ENCODE measurements around the gene SSRP1.
"Not testable (repeated sequence)": the region's sequence is repeated elsewhere in the genome, so short reads cannot be mapped to it uniquely, and the experiment has no call there.

Gene SSRP1, protein sequence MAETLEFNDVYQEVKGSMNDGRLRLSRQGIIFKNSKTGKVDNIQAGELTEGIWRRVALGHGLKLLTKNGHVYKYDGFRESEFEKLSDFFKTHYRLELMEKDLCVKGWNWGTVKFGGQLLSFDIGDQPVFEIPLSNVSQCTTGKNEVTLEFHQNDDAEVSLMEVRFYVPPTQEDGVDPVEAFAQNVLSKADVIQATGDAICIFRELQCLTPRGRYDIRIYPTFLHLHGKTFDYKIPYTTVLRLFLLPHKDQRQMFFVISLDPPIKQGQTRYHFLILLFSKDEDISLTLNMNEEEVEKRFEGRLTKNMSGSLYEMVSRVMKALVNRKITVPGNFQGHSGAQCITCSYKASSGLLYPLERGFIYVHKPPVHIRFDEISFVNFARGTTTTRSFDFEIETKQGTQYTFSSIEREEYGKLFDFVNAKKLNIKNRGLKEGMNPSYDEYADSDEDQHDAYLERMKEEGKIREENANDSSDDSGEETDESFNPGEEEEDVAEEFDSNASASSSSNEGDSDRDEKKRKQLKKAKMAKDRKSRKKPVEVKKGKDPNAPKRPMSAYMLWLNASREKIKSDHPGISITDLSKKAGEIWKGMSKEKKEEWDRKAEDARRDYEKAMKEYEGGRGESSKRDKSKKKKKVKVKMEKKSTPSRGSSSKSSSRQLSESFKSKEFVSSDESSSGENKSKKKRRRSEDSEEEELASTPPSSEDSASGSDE

DNA sequence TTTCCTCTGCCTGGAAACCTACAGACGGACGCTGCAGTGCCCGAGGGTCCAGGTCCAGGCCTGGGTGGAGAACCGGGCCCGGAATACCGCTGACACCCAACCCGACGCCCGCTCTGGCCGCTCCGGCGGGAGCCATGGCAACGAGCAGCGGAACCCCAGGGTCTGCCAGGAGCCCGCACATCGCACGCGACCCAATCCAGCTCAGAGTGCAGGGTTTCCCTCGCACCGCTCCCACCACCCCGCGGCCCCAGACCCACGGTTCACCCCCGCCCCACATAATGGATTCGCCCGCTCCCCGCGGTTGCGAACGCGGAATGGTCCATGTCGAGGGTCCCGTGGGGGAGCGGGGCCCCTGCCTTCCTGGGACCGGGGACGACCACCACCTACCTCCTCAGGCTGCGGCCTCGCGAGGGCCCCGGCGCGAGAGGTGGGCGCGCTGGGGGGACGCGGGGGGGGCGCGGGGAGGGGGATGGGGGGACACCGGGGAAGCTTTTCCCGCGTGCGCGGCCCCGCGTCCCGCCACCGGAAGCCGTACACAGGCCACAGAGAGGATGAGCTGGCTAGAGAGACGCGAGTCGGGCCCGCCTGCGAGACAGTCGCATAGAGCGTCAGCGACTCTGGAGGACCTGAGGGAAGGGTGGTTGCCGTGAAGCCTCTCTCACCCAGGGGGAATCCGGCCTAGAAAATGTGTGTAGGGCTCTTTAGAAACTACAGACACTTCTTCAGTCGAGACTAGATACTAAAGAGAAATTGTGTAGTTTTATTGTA, at the start of gene SSRP1:
SSRP1 (minus strand) TSS at position 550 of the 768 bp plus-strand sequence. CDS start 771 bp downstream, outside the sequence.
- peak; percentile 82 for FAIRE-seq
- peak; percentile 90 for DNase-seq (ENCODE audit: insufficient read length, low spot score)

DNA sequence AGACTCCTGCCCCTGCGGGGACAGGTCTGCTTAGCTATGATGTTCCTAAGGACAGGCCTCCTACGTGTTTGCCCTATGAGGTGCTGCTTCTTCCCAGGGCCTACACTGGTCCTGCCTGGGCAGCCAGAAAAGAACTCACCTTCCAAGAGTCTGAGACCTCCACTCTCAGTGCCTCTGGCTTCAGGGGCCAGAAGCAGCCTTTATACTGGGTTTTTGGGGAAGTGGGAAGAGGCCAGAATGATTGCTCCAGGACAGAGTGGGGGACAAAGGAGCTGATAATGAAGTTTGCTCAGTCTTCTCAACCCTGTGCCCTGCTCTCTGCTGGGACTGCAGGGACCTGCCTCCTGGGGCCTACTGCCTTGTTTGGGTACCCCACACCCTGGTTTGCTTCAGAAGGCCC, 45.3 kb upstream of the SSRP1 start, which contains the start of gene PRG3:
PRG3 (minus strand) TSS at position 176 of the 400 bp plus-strand sequence. CDS start 442 bp downstream, outside the sequence.
- DNase-seq (ENCODE audit: insufficient read length, low spot score) = no peak
- no peak for FAIRE-seq

DNA sequence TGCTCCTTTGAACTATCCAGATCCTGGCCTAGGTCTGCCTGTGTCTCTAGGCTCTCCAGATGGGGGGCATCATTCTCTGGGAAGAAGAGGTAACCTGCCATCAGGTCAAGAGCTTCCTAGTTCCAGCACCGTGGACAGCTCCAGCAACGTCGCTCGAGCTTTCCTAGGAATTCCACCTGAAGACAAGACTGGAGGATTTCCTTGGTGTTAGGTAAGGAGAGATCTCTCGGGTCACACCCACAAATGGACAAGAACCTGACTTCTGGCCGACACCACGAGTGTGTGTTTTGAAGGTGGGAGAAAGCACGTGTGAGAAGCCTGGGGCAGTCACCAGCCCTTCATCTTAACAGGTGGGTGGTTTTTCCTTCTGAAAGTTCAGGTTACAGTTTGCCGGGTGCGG, 44.0 kb upstream of the SSRP1 start:
- peak; percentile 21 for DNase-seq (ENCODE audit: insufficient read length, low spot score)

DNA sequence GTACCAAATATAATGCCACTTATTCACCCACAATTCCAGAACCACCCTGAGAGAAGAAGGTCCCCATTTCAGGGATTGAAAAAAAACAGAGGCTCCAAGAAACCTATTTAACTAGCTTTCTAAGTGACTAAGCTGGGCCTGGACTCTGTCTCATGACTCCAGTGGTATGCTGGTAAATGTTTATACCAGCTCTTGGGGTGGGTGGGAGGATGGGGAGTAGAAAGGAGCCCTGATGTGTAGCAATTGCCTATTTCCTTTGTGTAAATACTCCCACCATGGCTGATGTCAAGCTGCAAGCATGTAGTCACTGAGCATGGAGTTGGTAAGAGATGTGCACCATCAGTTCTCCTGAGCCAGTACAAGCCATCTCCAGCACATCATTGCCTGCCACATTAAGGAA, 42.5 kb upstream of the SSRP1 start:
- no peak for FAIRE-seq
- DNase-seq (ENCODE audit: insufficient read length, low spot score) = no peak

More for the DNA sequence above, 44.0 kb upstream of the SSRP1 start:
- no peak for FAIRE-seq

DNA sequence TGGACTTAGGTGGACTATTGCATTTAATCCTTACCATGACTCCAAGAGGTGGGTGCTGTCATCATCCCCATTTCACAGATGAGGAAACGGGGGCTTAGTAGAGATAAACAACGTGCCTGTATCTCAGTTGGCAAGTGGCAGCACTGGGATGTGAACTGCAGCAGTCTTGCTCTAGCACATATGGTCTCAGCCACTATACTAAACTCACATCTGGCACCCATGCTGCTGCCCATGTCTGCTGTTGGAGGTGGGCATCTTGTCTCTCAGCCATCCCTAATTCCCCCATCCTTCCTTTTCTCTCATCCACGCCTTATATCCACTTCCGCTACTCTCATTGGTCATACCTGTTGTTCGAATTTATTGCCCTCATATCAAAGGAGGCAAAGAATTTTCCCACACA, 41.4 kb upstream of the SSRP1 start:
- no peak for DNase-seq (ENCODE audit: insufficient read length, low spot score)
- no peak for FAIRE-seq

DNA sequence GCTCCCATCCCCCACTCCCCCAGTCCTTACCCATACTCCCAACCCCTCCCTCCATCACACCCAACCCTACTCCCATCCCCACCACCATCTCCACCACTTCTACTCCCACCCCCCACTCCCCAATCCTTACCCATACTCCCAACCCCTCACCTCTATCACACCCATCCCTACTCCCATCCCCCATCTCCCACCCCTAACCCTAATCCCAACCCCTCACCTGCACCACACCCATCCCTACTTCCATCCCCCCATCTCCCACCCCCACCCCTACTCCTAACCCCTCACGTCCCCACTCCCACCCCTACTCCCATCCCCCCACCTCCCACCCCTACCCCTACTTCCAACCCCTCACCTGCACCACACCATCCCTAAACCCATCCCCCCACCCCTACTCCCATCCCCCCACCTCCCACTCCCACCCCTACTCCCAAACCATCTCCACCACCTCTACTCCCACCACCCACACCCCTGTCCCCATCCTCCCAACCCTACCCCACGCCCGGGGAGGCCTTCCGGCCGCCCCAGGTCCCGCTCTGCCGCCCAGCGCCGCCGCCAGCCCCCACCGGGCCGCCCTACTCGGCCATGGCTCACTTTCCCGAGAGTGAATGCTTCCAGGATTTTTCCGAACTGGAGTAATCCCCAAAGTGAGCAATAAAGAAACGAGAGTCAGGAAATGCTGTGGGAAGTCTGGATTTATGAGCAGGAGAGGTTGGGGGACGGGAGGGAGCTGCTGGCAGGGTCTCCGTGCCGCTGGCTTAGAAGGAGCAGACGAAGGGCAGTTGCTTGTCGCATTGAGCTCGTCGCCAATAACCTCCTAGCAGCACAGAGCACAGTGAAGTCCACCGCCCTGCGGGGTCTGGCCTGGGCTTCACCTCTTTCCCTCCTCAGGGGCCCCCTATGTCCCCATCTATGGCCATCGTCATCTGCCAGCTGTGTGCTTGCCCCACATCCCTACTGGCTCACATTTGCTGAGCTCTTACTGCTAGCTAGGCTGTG, 40.7 kb upstream of the SSRP1 start:
- no peak for DNase-seq (ENCODE audit: insufficient read length, low spot score)
- no peak for FAIRE-seq

DNA sequence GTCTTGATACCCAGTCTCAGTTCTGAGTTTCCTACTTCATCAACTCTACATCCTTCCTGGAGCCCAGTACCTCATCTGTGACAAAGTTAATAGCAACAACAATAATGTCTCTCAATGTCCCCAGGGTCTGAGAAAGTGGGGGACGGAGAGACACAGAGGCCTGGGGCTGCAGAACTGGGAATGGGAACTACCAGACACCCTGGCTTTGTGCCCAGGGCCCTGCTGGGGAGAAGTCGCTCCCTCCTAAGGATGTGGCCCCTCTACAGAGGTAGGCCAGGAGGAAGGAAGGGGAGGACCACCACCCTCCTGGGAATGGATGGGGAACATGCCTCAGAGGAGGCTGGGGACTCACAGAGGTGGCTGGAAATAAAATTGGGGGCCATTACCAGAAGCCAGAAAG, 39.8 kb upstream of the SSRP1 start:
- DNase-seq (ENCODE audit: insufficient read length, low spot score) = no peak
- FAIRE-seq = no peak

DNA sequence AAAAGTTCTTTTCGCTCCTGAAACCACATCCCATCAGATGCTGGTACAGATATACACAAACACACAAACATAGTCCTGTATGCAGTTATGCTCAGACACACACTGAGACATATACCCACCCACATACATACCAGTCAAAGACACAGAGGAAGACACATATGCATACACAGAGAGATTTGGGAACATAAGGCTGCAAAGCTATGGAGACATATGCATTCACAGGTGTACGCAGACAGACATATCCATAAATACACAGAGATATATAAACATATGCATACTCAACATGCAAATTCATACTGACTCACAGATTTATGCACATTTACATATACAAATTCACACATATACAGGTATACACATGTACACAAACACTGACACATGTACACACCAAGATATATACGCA, 39.3 kb upstream of the SSRP1 start:
- DNase-seq (ENCODE audit: insufficient read length, low spot score) (no peak), FAIRE-seq (no peak)

DNA sequence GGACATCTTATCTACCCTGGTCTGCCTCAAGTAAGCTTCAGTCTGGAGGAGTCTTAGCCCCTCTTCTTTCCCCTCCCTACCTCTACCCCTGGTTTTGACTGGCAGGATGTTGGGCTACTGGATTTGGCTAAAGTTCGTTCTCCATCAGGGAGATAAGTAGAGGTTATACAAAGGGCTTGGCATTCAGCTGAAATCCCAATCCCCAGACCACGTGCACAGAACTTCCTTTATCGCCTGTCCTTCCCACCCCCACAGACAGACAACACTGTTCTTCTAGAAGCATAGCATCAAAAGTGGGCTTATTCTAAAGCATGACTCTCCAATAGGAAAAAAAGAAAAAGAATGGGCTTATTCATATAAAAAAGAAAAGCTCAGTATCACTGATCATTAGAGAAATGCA, 37.5 kb upstream of the SSRP1 start:
- DNase-seq (ENCODE audit: insufficient read length, low spot score) (no peak), FAIRE-seq (no peak)

DNA sequence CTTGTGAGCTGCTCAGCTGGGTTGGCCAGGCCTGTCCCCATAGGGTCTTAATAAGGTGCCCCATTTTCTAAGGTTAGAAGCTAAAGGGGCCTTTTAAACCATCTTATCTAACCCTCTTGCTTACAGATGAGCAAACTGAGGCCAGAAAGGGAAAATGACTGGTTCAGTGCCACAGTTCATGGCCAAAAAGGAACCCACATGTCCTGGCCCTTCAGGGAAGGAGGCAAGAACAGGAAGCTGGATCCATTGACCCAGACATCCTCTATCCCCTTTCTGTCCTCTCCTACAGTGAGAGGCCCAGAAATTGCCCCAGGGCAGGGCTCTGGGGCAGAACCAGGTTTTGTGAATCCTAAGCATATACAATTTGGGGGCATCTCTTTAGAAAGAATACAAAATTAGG, 35.2 kb upstream of the SSRP1 start:
- FAIRE-seq = no peak
- no peak for DNase-seq (ENCODE audit: insufficient read length, low spot score)

DNA sequence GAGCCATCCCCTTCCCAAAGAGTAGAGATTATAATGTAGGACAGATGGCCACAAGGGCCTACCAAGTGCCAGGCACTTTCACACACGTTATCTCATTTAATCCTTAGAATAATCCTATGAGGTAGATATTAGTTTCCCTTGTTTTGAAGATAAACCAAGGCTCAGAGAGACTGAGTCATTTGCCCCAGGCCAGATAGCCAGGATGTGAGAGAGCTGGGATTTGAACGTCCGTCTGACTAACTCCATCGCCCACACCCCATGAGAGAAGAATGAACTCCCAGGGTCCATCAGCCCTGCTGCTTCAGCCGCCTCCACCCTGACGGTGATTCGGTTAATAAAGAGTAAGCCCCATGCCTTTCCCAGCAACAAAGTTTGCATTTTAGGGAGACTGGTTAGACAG, 34.6 kb upstream of the SSRP1 start:
- peak; percentile 22 for DNase-seq (ENCODE audit: insufficient read length, low spot score)
- FAIRE-seq = no peak

DNA sequence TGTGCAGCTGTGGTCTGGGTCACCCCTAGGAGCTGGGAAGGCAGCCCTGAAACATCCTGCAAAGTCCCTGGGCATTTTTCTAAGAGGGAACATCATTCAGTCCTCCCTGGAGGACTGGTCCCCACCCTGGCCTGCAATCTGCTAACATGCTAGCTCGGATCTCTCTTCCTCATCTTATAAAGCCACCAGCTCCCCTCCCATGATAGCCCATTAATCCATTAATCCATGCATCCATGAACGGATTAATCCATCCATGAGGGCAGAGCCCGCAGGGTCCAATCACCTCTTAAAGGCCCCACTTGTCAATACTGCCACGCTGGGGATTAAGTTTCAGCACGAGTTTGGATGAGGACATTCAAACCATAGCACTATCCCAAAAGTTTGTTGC, 33.1 kb upstream of the SSRP1 start:
- DNase-seq (ENCODE audit: insufficient read length, low spot score) (no peak), FAIRE-seq (no peak)

DNA sequence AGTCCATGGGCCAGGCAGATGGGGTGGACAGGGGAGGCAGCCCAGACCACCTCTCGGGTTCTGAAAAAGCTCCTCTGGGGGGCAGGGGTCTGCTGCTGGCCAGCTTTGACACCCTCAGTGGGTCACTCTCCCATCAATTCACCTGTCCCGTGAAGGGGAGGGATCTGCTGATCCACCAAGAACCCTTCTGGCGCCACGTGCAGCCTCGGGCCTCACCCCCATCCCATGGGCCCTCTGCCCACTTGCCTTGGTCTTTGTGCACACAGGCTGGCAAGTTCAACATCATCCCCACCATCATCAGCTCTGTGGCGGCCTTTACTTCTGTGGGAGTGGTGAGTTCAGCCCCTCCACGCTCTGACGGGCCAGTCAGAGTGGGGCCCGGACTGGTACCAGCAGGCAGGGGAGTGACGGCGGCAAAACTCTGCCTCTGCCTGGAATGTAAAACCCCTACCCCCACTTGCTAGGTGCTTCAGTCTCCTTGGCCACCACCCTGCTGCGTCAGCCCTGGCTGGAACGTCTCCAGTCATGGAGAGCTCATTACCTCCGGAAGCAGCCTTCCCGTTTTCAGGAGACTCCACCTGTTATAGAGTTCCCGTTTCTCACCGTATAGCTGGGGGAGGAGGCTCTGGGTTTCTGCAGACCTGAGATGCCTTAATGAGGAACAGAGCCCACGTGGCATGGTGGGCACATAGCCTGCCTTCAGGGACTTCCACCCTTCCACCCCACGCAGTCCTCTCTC, 32.6 kb upstream of the SSRP1 start:
- FAIRE-seq (no peak), DNase-seq (ENCODE audit: insufficient read length, low spot score) (no peak)

DNA sequence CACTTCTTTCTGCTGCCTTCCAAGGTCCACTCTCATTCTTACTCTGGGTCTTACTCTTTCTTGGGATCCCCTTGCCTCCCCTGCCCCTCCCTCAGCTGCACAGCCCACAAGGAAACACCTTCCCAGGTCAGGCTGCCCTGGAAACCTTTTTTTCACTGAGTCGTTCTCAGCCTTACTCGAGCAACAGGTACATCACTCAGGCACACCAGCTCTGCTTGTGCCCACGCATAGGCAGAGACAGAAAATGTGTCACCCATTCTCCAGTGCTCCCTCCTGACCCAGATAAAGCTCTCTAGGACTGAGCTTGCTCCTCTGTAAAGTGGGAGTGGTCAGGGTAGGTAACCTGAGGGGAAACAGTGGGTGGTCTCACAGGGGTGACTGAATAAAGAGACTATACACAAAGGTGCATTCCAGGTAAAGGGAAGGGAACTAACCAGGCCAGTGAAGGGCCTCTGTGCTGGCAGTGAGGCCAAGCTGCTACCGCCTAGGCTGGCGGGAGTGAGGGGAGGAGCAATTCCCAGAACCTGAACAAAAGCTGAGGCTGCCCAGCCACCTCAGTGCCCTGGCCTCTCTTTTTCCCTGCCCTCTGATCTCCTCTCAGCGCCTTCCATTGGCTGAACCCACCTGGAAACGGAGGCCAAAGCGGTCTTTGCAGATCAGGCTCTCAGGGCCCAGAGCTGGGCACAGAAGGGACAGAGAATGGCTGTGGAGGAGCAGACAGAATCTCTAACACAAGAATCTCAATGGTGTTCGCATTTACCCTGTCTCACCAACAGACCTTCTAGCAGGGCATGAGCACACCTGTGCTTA, 29.4 kb upstream of the SSRP1 start:
- FAIRE-seq = no peak
- DNase-seq (ENCODE audit: insufficient read length, low spot score) = no peak

DNA sequence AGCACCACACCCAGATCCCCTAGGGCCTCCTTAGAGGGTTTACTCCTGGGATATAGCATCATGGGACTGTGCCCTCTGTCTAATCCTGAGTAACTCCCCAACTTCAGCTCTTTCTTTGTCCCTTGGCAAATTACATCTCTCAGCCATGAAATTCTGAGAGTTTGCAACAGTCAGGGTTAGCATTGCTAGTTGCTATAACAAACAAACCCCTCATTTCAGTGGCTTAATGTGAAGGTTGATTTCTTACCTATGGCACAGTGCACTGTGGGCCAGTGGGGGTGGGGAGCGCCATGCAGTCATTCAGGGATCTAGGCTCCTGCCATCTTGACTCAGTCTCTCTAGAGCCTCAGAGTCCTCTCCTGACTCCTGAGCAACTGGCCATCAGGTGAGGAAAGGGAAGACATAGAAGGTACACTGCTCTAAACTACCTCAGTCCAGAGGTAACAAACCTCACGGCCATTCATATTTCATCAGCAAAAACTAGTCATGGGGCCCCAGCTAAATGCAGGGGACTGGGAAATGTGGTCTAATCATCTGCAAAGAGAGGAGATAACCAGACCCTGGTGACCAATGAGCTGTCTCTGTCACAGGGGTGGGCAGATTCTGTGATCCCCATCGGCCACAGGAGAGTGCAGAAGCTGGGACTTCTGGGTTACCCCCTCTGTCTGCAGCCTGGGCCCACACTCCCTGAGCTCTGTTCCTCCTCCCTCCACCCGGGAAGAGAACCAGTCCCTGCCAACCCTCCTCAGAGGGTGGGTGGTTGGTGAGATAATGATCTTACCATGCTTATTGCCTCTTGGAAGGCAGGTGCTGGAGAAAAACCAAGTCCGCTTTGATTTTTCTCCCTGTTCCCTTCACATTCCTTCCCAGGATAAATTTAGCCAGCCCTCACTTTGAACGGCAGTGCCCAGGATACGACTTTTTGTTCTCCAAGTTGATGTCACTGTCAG, 27.7 kb upstream of the SSRP1 start:
- DNase-seq (ENCODE audit: insufficient read length, low spot score) = no peak
- FAIRE-seq = no peak

DNA sequence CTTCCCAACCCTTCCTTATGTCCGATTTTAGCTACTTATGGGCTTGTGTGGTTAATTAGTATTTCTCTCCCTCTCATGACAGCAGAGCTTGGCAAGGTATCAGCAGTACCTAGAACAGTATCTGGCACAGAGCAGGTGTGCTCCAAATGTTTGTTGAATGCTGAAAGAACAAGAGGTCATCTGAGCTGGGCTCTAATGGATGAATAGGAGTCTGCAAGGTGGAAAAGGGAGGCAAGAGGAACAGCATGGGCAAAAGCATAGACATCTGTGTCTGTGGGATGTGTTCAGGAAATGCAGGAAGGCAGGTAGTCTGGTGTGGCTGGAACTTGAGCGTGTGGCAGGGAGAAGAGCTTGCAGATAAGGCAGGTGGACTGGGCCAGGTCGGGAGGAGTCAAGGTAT, 26.2 kb upstream of the SSRP1 start:
- FAIRE-seq = no peak
- DNase-seq (ENCODE audit: insufficient read length, low spot score) = no peak

DNA sequence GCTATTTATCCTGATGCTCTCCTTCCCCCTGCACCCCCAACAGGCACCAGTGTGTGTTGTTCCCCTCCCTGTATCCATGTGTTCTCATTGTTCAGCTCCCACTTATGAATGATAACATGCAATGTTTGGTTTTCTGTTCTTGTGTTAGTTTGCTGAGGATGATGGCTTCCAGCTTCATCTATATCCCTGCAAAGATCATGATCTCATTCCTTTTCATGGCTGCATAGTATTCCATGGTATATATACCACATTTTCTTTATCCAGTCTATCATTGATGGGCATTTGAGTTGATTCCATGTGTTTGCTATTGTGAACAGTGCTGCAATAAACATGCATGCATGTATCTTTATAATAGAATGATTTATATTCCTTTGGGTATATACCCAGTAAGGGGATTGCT, 25.7 kb upstream of the SSRP1 start:
- FAIRE-seq; DNase-seq (ENCODE audit: insufficient read length, low spot score): not testable (repeated sequence)

Measured in HTR-8/SVneo (cell line).